ENCODE data around the gene CDK2. TPM values are rescaled to one million over a fixed set of nuclear protein-coding genes. Genes with fewer than 3 reads are reported as not detected.

The CDK2 gene
- polyA plus RNA-seq, 1 donor from 2014 or later = 2.6 TPM

- H3K4me3 ChIP-seq (ENCODE audit: low read length) = no peak overlapping the region
- TF ChIP-seq RAD21 (conservative IDR thresholded peaks at IDR 0.05) = no peak
- H2AFZ ChIP-seq (ENCODE audit: low read depth, low read length) = no peak overlapping the region
- H3K9ac ChIP-seq (ENCODE audit: low read length) = no peak overlapping the region
- peaks cover 9% of the 10 kb centered on the region for H3K36me3 ChIP-seq (ENCODE audit: insufficient read depth, low read length)
- no peaks in the 10 kb centered on the region for H3K79me2 ChIP-seq (replicated peaks; ENCODE audit: insufficient read depth, low read length)
- H3F3A ChIP-seq (ENCODE audit: insufficient read depth, low read length, poor library complexity, severe bottlenecking) = no peaks in the 10 kb centered on the region
- H3K9me2 ChIP-seq (ENCODE audit: insufficient read depth, low read length) = no peaks in the 10 kb centered on the region
- H3K4me2 ChIP-seq (ENCODE audit: low read length) = no peak overlapping the region
- no peaks in the 10 kb centered on the region for H3K27me3 ChIP-seq (ENCODE audit: insufficient read depth, low read depth, low read length)
- no peak overlapping the region for H3K27ac ChIP-seq (ENCODE audit: low read length)
- no peaks in the 10 kb centered on the region for H3K9me3 ChIP-seq (ENCODE audit: low read length)
- H4K20me1 ChIP-seq (ENCODE audit: insufficient read depth) = no peaks in the 10 kb centered on the region
Observed at GRCh38 chr12:55991110-55991509, 24.5 kb downstream of the CDK2 start.

- Histone ChIP-seq H3K27me3 (ENCODE audit: insufficient read depth, low read depth, low read length) (no peaks in the 10 kb centered on the region), H3K4me2 (ENCODE audit: low read length) (no peak overlapping the region), H3K36me3 (ENCODE audit: insufficient read depth, low read length) (peaks cover 9% of the 10 kb centered on the region), H2AFZ (ENCODE audit: low read depth, low read length) (no peak overlapping the region), H3K9ac (ENCODE audit: low read length) (no peak overlapping the region), H3K4me3 (ENCODE audit: low read length) (no peak overlapping the region), H3K9me2 (ENCODE audit: insufficient read depth, low read length) (no peaks in the 10 kb centered on the region), H3K9me3 (ENCODE audit: low read length) (no peaks in the 10 kb centered on the region), H3K79me2 (replicated peaks; ENCODE audit: insufficient read depth, low read length) (peaks cover 4% of the 10 kb centered on the region), H4K20me1 (ENCODE audit: insufficient read depth) (no peaks in the 10 kb centered on the region), H3F3A (ENCODE audit: insufficient read depth, low read length, poor library complexity, severe bottlenecking) (no peaks in the 10 kb centered on the region), H3K27ac (ENCODE audit: low read length) (no peak overlapping the region)
- no peak for TF ChIP-seq SMC3 (conservative IDR thresholded peaks at IDR 0.05; ENCODE audit: poor library complexity)
- TF ChIP-seq EP300 (conservative IDR thresholded peaks at IDR 0.05; ENCODE audit: poor library complexity, severe bottlenecking) = no peak
- TF ChIP-seq CTCF (IDR thresholded peaks at IDR 0.05; ENCODE audit: poor library complexity, severe bottlenecking) = no peak
- no peak for TF ChIP-seq POLR2AphosphoS5 (IDR thresholded peaks at IDR 0.05)
- no peak for TF ChIP-seq TAF1 (IDR thresholded peaks at IDR 0.05; ENCODE audit: low read depth)
- no peak for TF ChIP-seq EZH2 (IDR thresholded peaks at IDR 0.05; ENCODE audit: borderline replicate concordance, insufficient read depth, low read length, poor library complexity, severe bottlenecking)
- TF ChIP-seq REST (IDR thresholded peaks at IDR 0.05; ENCODE audit: borderline replicate concordance) = no peak
- TF ChIP-seq MXI1 (conservative IDR thresholded peaks at IDR 0.05; ENCODE audit: poor library complexity, severe bottlenecking) = no peak
- no peak for TF ChIP-seq RAD21 (conservative IDR thresholded peaks at IDR 0.05)
Observed at GRCh38 chr12:55993230-55993853, 26.7 kb downstream of the CDK2 start.

All from neural cell (in vitro differentiated cells).